Activated effector memory CD4-positive, alpha-beta T cell treated with anti-CD3 and anti-CD28 coated beads, Interleukin-2, amount 50 U/mL, for 16 hours (primary cell): Measurements from ENCODE around the gene NECTIN2.
"Not testable (repeated sequence)": the region's sequence is repeated elsewhere in the genome, so short reads cannot be mapped to it uniquely, and the experiment has no call there.

Experiments
- DNase-seq: peaks from one replicate; pipeline ENCODE4 v3.0.0-alpha.2; 2020

The NECTIN2 gene

DNA sequence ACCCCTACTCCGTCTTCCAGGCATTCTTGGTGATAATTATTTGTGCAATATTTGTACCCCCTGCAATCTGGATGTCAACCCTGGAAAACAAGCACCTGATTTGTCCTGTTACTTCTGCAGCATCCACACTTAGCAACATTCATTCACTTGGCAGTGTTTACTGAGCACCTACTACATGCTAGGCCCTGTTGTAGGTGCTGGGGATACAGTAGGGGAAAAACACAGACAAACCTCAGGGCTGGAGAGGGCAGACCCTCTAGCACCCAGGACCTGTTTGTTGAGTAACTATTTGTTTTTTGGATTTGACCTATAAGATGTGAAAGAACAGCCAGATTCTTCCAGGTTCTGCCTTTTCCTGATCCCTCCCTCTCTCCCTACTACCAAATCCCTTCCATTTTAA is 9.5 kb downstream of the NECTIN2 start:
- DNase-seq, result no peak

DNA sequence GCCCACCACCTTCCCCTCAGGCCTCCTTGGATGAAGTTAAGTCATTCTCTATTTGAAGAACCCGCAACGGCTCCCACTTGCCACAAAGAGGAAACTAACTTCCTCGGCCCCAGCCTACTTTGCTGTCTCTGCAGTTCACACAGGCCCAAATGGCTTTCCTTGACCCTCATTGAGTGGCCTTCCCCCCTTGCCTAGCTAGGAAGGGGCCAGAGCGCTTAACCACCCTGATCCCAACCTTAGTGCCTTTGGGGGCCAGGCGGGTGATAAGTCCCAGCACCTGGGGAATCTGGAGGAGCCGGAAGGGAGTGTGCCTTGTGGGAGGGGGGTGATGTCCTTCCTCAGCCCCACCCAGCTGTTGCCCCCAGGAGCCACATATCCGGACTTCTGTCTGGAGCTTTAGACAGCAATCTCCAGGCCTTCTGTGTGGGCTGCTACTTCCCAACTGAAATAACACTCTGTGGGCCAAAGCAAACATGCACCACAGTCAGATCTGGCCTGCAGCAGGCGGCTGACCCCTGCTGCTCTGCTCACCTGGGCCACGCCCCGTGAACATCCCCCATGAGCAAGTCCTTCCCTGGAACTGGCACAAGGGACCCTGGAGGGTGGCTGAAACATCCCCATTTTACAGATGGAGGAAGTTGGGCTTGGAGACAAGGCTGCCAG is 10.5 kb downstream of the NECTIN2 start:
- no peak for DNase-seq

DNA sequence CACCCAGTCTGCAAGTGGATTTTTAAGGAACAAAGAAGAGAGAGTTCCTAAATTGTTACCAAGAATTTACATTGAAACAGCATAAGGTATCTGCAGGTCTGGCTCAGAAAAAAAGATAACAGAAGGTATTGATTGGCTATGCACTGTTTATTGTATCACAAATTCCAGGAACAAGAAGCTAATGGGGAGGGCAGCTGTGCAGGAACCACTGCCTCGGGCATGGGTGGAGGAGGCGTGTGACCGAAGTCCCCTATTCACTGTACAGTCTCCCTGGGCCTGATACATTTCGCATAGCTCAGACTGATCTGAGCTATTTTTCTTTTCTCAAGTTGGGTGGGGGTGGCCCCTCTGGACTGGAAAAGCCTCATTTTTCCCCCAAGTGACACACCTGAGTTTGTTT is 11.7 kb downstream of the NECTIN2 start:
- DNase-seq, result no peak

DNA sequence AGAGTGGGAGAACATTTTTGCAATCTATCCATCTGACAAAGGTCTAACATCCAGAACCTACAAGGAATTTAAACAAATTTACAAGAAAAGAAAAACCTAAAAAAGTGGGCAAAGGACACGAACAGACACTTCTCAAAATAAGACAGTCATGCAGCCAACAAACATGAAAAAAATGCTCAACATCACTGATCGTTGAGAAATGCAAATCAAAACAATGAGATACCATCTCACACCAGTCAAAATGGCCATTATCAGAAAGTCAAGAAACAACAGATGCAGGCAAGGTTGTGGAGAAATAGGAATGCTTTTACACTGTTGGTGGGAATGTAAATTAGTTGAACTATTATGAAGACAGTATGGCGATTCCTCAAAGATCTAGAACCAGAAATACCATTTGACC is 15.5 kb downstream of the NECTIN2 start:
- not testable (repeated sequence) for DNase-seq

DNA sequence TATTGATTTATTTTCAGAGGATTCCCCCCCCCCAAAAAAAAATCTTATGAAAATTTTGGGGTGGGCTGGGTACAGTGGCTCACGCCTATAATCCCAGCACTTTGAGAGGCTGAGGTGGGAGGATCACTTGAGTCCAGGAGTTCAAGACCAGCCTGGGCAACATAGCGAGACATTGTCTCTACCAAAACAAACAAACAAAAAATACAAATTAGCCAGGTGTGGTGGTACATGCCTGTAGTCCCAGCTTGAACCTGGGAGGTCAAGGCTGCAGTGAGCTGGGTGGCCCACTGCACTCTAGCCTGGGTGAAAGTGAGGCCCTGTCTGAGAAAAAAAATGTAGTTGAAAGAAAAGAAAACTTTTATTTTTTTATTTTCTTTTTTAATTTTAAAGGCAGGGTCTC is 17.9 kb downstream of the NECTIN2 start:
- DNase-seq, result no peak

DNA sequence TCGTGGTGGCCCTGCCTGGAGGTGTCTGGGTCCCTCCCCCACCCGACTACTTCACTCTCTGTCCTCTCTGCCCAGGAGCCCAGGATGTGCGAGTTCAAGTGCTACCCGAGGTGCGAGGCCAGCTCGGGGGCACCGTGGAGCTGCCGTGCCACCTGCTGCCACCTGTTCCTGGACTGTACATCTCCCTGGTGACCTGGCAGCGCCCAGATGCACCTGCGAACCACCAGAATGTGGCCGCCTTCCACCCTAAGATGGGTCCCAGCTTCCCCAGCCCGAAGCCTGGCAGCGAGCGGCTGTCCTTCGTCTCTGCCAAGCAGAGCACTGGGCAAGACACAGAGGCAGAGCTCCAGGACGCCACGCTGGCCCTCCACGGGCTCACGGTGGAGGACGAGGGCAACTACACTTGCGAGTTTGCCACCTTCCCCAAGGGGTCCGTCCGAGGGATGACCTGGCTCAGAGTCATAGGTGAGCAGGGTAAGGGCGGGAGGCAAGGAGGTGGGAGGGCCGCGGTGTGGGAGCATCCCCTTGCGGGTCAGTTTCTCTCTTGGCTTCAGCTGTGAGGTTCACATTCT is 19.2 kb downstream of the NECTIN2 start:
- DNase-seq, result no peak

DNA sequence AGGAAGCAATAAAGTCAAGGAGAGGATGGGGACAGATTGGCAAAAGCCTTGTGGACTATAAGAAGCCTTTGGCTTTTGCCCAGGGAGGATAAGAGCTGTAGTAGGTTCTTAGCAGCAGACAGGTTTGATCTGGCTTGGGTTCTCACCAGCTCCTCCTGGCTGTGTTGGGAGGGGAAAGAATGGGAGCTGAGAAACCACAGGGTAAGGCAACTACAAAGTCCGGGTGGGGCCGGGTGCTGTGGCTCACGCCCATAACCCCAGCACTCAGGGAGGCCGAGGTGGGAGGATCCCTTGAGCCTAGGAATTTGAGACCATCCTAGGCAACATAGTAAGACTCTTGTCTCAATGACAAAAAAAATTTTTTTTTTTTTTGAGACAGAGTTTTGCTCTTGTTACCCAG is 20.6 kb downstream of the NECTIN2 start:
- DNase-seq, result no peak

DNA sequence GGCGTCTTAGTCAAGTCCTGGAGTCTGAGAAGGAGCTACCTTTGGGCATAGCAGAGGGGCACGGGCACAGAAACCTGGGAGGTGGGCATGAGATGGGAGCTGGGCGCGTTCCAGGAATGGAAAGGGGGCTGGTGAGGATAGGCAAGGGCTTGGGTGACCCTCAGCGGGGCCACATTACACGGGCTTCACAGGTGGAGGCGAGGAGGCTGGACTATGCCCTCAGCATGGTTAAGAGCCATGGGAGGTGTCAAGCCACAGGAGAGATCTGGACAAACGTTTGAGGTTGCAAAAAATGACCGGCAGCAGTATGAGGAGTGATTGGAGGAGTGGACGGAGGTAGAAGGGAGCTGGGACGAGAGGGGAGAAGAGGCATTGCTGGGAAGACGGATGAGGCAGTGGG is 21.5 kb downstream of the NECTIN2 start:
- DNase-seq, result no peak

DNA sequence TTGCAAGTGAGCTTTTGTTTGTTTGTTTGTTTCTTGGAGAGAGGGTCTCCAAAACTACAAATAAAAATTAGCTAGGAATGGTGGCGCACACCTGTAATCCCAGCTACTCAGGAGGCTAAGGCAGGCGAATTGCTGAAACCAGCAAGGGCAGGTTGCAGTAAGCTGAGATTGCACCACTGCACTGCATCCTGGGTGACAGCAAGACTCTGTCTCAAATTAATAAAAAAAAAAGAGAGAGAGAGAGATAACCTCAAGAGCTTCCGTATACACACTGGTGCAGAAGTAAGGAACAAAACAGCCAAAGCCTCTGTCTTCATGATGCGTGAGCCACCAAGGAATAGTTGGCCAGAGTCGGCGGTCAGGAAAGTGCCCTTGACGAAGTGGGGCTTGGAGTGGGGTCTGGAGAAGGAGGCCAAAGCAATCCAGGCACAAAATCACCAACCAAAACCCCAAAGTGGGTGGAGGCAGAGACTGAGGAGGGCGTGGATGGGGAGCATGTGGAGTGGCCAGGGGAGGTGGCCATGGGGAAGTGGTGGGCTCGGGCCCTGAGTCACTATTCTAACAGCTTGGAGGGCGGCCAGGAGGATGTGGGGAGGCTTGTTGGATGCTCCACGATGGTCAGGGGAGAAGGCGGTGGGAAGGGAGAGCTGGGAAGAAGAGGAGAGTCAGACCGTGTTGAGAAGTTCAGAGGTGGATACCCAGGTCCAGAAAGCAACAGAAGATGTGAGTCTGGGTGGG is 23.8 kb downstream of the NECTIN2 start:
- no peak for DNase-seq

DNA sequence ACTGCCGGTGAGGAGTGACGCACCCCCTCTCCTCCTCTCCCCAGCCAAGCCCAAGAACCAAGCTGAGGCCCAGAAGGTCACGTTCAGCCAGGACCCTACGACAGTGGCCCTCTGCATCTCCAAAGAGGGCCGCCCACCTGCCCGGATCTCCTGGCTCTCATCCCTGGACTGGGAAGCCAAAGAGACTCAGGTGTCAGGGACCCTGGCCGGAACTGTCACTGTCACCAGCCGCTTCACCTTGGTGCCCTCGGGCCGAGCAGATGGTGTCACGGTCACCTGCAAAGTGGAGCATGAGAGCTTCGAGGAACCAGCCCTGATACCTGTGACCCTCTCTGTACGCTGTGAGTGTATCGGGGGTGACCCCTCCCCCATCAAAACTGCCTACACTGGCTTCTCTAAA is 25.7 kb downstream of the NECTIN2 start:
- no peak for DNase-seq

DNA sequence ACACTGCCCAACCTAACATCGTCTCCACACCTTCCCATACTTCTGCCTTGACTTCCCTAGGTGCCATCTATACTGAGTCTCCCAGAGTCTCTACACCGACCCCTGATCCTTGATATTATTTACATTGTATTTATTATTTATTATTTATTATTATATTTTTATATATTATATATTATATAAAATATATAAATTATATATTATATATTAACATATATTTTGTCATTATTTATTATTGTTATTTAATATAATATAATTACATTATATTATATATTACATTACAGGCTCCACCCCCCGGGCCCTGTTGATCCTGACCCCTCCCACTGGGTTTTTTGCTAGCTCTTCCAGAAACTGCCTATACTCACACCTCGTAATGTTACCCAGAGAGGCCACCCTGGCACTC is 26.6 kb downstream of the NECTIN2 start:
- no peak for DNase-seq

DNA sequence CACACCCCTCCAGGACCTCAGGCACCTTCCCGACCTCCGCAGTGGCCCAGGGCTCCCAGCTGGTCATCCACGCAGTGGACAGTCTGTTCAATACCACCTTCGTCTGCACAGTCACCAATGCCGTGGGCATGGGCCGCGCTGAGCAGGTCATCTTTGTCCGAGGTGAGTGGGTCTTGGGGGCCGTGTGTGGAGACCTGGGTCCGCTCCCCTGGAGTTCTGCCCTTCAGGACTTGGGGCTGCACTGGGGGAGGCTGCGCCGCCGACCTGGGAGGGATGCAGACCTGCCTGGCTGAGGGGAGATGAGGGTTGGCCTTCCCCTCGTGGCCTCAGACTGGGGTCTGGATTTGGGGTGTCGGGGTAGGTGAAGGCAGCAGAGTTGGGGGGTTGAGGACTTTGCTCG is 28.2 kb downstream of the NECTIN2 start:
- no peak for DNase-seq

DNA sequence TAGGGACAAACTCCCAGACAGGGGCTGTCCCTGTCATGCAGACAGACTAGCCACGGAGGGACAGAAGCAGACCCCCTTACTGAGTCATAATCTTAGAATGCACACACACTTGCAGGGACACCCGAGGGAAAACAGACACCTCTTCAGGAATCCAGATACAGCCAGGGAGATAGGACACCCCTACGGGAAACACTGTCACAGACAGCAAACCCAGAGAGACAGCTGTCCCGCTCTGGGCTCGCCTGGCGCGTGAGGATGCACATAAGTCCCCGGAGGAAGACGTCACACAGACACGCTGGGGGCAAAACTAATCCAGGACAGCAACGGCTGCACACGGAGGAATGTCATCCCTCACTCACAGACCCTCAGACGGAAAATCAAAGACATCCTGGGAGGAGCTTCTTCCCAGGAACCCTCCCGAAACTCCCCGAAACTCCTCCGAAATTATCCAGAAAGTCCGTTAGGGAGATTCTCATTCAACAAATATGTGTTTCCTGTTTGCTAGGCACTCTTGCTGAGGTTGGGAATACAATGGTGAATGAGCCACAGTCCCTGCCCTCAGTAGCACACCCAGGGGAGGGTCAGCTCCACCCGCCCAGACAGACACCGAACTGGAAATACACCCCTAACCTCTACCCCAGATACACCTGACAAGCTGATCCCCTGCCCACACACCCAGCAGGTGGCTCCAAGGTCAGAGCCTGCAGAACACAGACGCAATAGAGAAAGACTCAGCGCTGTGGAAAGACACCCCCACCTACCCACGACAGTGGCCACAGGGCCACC is 29.8 kb downstream of the NECTIN2 start:
- DNase-seq, result no peak

DNA sequence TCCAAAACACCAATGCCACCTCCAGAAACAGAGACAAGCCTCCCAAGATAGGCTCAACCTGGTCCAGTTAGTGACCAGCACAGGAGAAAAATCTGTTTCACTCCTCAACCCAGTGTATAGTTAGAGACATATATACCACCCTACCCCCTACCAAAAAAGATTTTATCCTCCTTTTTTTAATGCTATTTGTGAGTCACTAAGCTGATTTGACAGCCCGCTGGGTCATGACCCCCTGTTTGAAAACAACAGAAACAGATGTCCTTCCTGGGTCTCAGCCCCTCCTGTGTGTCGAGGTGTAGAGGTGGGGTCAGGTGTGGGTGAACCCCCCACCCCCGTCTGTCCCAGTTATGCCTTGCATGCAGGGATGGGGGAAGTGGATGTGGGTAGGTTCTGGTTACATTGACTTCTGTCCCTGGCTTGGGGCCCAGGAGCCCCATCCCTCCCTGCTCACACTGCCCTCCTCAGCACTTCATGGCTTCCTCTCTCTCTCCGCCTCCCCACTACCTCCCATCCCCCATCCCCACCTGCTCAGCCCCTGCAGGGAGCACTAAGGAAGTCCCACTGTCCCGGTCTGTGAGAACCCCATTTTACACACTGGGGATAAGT is 30.9 kb downstream of the NECTIN2 start:
- DNase-seq, result no peak

DNA sequence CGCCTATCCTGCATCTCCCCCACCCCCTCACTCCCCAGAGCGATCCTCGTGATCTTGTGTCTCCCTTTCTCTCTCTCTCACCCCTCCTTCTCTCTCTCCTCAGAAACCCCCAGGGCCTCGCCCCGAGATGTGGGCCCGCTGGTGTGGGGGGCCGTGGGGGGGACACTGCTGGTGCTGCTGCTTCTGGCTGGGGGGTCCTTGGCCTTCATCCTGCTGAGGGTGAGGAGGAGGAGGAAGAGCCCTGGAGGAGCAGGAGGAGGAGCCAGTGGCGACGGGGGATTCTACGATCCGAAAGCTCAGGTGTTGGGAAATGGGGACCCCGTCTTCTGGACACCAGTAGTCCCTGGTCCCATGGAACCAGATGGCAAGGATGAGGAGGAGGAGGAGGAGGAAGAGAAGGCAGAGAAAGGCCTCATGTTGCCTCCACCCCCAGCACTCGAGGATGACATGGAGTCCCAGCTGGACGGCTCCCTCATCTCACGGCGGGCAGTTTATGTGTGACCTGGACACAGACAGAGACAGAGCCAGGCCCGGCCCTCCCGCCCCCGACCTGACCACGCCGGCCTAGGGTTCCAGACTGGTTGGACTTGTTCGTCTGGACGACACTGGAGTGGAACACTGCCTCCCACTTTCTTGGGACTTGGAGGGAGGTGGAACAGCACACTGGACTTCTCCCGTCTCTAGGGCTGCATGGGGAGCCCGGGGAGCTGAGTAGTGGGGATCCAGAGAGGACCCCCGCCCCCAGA is 32.2 kb downstream of the NECTIN2 start:
- no peak for DNase-seq

DNA sequence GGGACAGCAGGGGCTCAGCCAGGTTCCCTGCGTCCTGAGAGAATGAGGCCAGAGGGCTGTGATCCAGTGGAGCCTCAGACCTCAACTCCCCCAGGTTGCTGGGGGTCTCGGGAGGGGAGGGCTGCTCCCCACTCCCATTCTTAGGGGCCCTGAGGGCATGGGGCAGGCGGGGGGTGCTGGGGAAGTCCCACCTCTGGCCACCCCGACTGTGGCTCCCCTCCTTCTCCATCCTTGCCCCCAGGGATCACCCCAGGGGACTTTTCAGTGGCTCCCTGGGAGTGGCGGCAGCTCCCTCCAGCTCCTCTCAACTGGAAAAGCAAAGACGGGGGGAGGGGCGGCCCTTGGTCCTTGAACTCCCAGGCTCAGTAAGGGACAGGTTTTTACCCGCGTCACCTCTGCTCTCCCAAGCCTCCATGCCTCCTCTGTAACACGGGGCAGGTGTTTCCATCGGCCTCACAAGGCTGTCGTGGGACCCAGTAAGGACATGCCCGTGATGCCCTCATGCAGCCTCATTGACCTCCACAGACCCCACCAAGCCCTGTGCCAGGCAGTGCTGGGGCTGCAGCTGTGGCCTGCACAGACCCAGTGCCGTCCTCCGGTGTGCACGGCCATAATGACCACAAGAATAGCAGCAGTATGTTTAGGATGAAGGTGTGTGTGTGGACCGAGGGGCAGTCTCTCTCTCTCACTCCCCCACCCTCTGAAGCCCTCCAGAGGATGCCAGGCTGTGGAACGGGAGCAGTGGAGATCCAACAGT is 33.4 kb downstream of the NECTIN2 start:
- no peak for DNase-seq

DNA sequence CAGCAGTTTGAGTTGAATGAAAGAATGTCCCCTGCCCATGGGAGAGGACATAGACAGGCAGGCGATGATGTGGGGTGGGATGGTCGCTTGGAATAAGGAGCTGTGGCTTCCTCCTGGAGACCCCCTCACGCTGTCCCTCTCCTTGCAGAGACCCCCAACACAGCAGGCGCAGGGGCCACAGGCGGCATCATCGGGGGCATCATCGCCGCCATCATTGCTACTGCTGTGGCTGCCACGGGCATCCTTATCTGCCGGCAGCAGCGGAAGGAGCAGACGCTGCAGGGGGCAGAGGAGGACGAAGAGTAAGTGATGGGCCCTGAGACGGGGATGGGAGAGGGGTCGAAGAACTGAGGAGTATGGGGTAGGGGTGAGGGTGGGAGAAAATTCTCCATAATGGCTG is 36.0 kb downstream of the NECTIN2 start:
- DNase-seq, result no peak

DNA sequence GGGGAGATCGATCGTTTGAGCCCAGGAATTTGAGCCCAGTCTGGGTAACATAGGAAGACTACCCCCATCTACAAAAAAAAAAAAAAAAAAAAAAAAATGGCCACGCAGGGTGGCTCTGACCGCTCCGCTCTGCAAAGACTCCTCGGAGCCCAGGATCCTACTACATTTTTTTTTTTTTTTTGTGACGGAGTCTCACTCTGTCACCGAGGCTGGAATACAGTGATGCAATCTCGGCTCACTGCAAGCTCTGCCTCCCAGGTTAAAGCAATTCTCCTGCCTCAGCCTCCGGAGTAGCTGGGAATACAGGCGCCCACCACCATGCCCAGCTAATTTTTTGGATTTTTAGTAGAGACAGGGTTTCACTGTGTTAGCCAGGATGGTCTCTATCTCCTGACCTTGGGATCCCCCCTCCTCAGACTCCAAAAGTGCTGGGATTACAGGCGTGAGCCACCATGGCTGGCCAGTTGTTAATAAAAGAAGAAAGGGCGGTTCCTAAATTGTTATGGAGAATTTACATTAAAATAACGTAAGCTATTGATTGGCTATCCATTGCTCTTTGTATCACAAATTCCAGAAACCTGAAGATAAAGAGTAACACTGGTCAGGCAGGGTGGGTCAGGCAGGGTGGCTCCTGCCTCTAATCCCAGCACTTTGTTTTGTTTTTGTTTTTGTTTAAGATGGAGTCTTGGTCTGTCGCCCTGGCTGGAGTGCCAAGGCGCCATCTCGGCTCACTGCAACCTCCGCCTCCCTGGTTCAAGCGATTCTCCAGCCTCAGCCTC is 36.7 kb downstream of the NECTIN2 start:
- not testable (repeated sequence) for DNase-seq

DNA sequence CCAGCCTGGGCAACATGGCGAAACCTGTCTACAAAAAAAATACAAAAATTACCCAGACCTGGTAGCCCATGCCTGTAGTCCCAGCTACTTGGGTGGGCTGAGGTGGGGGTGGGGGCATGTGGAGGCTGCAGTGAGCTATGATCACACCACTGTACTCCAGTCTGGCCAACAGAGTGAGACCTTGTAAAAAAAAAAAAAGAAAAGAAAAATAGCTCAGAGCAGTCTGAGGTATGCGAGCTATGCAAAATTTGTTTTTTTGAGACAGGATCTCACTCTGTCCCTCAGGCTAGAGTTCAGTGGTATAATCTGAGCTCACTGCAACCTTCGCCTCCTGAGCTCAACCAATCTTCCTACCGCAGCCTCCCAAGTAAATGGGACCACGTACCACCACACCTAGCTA is 37.8 kb downstream of the NECTIN2 start:
- DNase-seq, result no peak

DNA sequence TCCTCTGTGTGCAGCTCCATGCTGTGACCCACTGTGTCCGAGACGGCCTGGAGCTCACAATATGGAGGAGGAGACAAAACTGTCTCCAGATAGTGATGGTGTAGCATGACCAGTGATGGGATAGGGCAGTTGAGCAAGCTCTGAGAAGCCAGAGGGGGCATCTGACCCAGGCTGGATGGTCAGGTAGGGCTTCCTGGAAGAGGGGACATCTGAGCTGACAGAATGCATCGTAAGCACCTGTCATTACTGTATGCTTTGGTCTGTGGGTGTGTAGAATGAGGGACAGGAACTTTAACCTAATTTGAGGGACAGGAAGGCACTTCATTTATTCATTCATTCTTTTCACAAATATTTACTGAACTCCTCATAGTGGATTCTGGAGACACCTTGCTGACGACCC is 38.5 kb downstream of the NECTIN2 start:
- DNase-seq, result no peak

DNA sequence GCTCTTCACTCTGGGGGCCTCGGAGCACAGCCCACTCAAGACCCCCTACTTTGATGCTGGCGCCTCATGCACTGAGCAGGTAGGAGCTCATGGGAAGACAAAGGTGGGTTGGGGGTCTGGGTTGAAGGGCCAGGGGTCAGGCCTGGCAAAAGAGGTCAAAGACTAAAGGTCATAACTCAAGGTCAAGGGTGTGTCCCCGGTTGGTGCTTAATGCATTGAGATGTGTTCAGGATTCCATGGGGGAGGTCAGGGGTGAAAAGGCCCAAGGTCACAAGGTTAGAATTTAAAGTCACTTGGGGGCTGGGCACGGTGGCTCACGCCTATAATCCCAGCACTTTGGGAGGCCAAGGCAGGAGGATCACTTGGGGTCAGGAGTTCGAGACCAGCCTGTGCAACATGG is 40.0 kb downstream of the NECTIN2 start:
- no peak for DNase-seq
